OCI-LY3 (cell line): ENCODE data around the gene POLD4.

Source experiments
- H2AFZ ChIP-seq: fragments of 200-600, 300-600 bp; shearing (Covaris generic); 2 replicates; pipeline ENCODE4 v1.6.0; 2014; ENCODE audit warnings: antibody characterized with exemption, low read depth, low read length
- H3K27ac ChIP-seq: fragments of 200-600, 300-600 bp; sonication (generic); 2 replicates; pipeline ENCODE4 v1.5.1; 2014; ENCODE audit warnings: mild to moderate bottlenecking, low read length, moderate library complexity, mixed read lengths
- H3K27me3 ChIP-seq: fragments of 200-600, 300-600 bp; sonication (generic); 2 replicates; pipeline ENCODE4 v1.6.1; 2014; ENCODE audit warnings: low read depth, low read length, mixed read lengths
- H3K36me3 ChIP-seq: fragments of 200-600, 300-600 bp; sonication (generic); replicated peaks from 2 replicates; pipeline ENCODE3; 2014; ENCODE audit warnings: low read depth, low read length, mixed read lengths
- H3K4me1 ChIP-seq: fragments of 300-600, 200-600 bp; sonication (generic); 2 replicates; pipeline ENCODE4 v1.6.1; 2014; ENCODE audit warnings: low read length, mixed read lengths
- H3K4me2 ChIP-seq: fragments of 200-600, 300-600 bp; sonication (generic); 2 replicates; pipeline ENCODE4 v1.6.1; 2014; ENCODE audit warnings: low read length, mixed read lengths
- H3K4me3 ChIP-seq: fragments of 300-600, 200-600 bp; sonication (generic); 2 replicates; pipeline ENCODE4 v1.5.1; 2014; ENCODE audit warnings: antibody characterized with exemption, mild to moderate bottlenecking, low read length, moderate library complexity
- H3K79me2 ChIP-seq: fragments of 300-600, 200-600 bp; shearing (Covaris generic); 2 replicates; pipeline ENCODE4 v1.6.1; 2014; ENCODE audit warnings: mild to moderate bottlenecking, low read length, mixed read lengths
- H3K9ac ChIP-seq: fragments of 300-600, 200-600 bp; shearing (Covaris generic); 2 replicates; pipeline ENCODE4 v1.6.0; 2014; ENCODE audit warnings: mild to moderate bottlenecking, low read length, moderate library complexity
- H3K9me3 ChIP-seq: fragments of 200-600, 300-600 bp; shearing (Covaris generic); 2 replicates; pipeline ENCODE4 v1.6.1; 2014; ENCODE audit warnings: low read length, mixed read lengths; ENCODE audit not compliant: insufficient read depth
- H4K20me1 ChIP-seq: fragments of 200-600, 300-600 bp; sonication (generic); 2 replicates; pipeline ENCODE4 v1.6.1; 2016; ENCODE audit warnings: low read length, mixed read lengths; ENCODE audit not compliant: insufficient read depth
- CTCF ChIP-seq: fragments of 200-600, 300-600 bp; sonication (generic); IDR thresholded peaks from 2 replicates; pipeline ENCODE4 v1.5.1; 2014; ENCODE audit warnings: antibody characterized with exemption, low read length, low read depth
- EZH2phosphoT487 ChIP-seq: fragments of 200-600 bp; shearing (Covaris generic); IDR thresholded peaks from 2 replicates; pipeline ENCODE4 v1.6.1; 2018; ENCODE audit warnings: antibody characterized with exemption, mixed run types, low read depth

The POLD4 gene

DNA sequence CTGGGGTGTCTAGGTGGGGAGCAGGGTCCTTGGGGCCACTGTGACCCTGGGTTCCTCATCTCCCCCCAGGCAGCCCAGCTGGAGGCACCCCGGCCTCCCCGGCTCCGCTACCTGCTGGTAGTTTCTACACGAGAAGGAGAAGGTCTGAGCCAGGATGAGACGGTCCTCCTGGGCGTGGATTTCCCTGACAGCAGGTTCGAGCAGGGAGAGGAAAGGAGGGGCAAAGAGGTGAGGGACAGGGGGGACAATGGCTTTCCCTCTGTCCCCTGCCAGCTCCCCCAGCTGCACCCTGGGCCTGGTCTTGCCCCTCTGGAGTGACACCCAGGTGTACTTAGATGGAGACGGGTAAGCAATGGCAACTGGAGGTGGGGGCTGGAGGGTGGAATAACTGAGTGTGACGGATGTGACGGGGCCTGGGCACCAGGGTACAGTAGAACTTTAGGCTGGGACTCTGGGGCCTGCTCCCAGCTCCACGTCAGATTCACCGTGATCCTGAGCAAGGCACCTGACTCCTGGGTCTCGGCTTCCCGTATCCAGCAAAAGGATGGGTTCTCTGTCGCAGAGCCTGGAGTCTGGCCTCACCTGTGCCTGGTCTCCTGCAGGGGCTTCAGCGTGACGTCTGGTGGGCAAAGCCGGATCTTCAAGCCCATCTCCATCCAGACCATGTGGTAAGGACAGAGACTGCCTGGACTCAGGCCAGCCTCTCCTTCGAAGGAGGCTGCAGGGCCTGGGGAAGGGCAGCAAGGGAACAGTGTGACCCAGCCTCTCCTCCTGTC lies 46.4 kb downstream of the POLD4 start:
- no peaks in the 10 kb centered on the region for H3K79me2 ChIP-seq
- no peaks in the 10 kb centered on the region for H3K27me3 ChIP-seq
- no peak overlapping the region for H3K27ac ChIP-seq
- TF ChIP-seq EZH2phosphoT487 (no peak), CTCF (no peak)
- no peak overlapping the region for H3K9ac ChIP-seq
- no peaks in the 10 kb centered on the region for H3K4me1 ChIP-seq
- no peak overlapping the region for H3K4me3 ChIP-seq
- H3K4me2 ChIP-seq, result no peak overlapping the region
- no peaks in the 10 kb centered on the region for H3K9me3 ChIP-seq
- H2AFZ ChIP-seq, result no peak overlapping the region
- H3K36me3 ChIP-seq, result peaks cover 6% of the 10 kb centered on the region
- H4K20me1 ChIP-seq, result no peaks in the 10 kb centered on the region

- Histone ChIP-seq H3K27me3 (no peaks in the 10 kb centered on the region), H3K79me2 (no peaks in the 10 kb centered on the region), H3K4me3 (no peak overlapping the region), H2AFZ (no peak overlapping the region), H4K20me1 (no peaks in the 10 kb centered on the region), H3K27ac (no peak overlapping the region), H3K9ac (no peak overlapping the region), H3K4me1 (no peaks in the 10 kb centered on the region), H3K9me3 (no peaks in the 10 kb centered on the region), H3K4me2 (no peak overlapping the region), H3K36me3 (peaks cover 21% of the 10 kb centered on the region)
- TF ChIP-seq EZH2phosphoT487 (no peak), CTCF (no peak)
Measured at GRCh38 chr11:67304511-67305113, 48.7 kb downstream of the POLD4 start.

- Histone ChIP-seq H4K20me1 (no peaks in the 10 kb centered on the region), H3K4me1 (no peaks in the 10 kb centered on the region), H3K79me2 (no peaks in the 10 kb centered on the region), H3K4me2 (no peak overlapping the region), H3K27me3 (no peaks in the 10 kb centered on the region), H2AFZ (no peak overlapping the region), H3K27ac (no peak overlapping the region), H3K4me3 (no peak overlapping the region), H3K36me3 (peaks cover 27% of the 10 kb centered on the region), H3K9ac (no peak overlapping the region), H3K9me3 (no peaks in the 10 kb centered on the region)
- TF ChIP-seq CTCF (no peak), EZH2phosphoT487 (no peak)
Measured at GRCh38 chr11:67303835-67304411, 49.4 kb downstream of the POLD4 start.

GRCh38 chr11:67303132-67303834 lies 50.1 kb downstream of the POLD4 start, which contains the start of gene SSH3:
Gene SSH3 (plus strand): TSS chr11:67303530. CDS start chr11:67303626, 96 bp downstream.
- no peak within 1 kb of the TSS for H3K4me3 ChIP-seq
- no peak within 1 kb of the TSS for H3K9ac ChIP-seq
- no peaks in the 10 kb centered on the region for H3K4me1 ChIP-seq
- peaks cover 33% of the 10 kb centered on the region for H3K36me3 ChIP-seq
- no peaks in the 10 kb centered on the region for H4K20me1 ChIP-seq
- H3K79me2 ChIP-seq, result no peaks in the 10 kb centered on the region
- TF ChIP-seq CTCF (no peak), EZH2phosphoT487 (no peak)
- no peaks in the 10 kb centered on the region for H3K9me3 ChIP-seq
- no peak within 1 kb of the TSS for H3K27ac ChIP-seq
- H3K4me2 ChIP-seq, result no peak within 1 kb of the TSS
- H3K27me3 ChIP-seq, result no peaks in the 10 kb centered on the region
- H2AFZ ChIP-seq, result no peak within 1 kb of the TSS
